NCI-H748 (cell line): ENCODE measurements around the gene TUT1.

Experiments used
- DNase-seq: peaks from one replicate; lab custom pipeline; 2025; ENCODE audit not compliant: unreplicated experiment; lab: John Stamatoyannopoulos, UW

The TUT1 gene

DNA sequence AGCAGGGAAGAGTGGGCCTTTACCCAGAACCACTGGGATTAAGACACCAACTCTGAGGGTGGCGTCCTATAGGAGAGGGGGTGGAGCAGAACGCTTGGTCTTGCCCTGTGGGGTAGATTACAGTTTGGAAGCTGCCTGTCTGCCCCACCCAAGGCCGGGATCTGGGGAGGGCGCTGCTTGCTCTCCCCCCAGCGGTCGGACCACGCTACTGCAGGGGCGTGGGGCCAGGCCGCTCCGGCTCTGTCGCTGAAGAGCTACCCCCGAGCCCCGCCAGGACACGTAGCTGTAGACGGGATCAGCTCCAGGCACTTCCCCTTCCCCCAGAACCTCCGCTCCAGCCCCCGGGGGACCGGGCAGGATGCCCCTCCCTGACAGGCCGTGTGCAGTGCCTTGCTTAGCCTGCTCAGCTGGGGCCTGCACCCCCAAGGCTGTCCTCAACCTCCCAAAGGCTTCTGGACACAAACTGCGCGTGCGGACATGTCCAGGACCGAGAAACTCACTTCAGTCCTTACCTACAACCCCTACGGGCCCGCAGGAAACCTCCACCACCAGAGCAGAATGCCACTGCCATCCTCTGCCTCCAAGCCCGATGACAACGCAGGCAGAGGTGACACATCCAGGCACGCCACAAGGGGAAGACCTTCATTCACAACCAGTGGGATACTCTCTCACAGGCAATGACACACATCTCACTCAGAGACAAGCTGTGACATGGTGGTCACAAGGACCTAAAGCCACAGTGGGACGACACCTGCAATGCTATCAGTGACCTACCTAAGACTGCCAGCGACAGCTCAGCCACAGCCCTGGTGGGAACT, 48.4 kb downstream of the TUT1 start:
- DNase-seq: peak; percentile 69

GRCh38 chr11:62542111-62542745, 49.1 kb downstream of the TUT1 start:
- peak; percentile 50 for DNase-seq

DNA sequence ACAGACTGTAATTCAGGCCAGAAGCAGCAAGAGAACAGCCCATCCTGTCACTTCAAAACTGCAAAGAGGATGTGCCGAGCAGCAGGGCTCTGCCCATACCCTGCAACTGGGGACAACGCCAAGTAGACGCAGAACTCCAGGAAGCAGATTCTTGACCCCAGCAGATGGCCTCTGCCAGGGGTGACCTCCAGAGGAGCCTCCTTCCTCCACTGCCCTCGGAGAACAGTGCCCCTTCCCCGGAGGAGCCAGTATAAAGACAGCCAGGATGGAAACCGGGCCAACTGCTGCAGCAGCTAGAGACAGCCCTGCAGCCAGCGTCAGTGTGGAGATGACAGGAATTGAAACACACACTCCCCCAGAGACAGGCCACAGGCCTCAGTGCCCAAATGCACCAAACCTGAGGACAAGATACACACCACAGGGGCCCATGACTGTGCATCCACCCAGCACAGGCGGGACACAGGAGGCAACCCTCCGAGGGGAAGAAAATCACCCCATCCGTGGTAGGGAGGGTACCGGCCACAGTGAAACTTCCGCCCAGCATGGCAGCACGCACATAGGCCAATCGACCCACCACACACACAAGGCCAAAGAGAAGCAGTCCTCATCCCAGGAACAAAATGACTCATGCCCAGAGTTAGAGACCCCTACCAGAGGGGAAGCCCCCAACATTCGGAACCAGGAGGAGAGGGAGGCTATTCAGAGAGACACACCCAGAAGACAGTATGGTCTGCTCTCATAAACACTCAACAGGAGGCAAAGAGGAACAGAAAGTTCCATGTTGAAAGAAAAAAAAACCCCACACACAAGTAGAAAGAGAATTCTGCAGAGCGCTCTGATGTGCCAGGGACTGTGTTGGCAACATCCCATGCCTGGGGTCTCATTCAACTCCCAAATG, 50.3 kb downstream of the TUT1 start:
- no peak for DNase-seq

DNA sequence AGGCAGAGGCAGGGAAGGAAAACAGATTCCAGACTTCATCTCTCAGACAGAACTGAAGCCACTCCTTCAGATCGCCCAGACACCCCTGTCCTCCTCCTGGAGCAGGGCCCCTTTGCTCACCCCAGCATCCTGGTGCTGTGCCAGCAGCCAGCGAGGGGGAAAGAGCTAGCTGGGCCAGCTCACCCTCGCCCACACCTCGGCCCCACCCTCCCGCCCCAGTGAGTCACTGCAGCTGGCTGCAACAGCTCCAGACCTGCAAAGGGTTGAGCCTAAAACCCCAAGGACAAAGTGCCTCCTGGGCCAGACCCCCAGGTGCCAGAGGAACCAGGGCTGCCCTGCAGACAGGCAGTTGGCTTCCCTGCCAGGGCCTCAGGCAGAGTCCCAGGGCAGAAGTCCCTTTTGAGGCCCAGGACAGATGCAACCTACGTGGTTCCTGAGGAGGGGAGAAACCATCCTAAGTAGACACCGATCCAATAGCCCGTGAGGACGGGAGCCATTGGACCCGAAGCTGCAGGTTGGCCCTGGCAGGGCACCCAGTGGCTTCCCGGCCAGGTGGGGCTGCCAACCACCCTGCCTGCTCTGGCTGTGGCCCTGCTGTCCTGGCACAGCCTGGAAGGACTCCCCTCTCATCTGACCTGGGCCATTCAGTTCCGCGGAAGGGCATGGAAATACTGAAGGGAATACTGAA, 51.9 kb downstream of the TUT1 start:
- DNase-seq: peak; percentile 48

DNA sequence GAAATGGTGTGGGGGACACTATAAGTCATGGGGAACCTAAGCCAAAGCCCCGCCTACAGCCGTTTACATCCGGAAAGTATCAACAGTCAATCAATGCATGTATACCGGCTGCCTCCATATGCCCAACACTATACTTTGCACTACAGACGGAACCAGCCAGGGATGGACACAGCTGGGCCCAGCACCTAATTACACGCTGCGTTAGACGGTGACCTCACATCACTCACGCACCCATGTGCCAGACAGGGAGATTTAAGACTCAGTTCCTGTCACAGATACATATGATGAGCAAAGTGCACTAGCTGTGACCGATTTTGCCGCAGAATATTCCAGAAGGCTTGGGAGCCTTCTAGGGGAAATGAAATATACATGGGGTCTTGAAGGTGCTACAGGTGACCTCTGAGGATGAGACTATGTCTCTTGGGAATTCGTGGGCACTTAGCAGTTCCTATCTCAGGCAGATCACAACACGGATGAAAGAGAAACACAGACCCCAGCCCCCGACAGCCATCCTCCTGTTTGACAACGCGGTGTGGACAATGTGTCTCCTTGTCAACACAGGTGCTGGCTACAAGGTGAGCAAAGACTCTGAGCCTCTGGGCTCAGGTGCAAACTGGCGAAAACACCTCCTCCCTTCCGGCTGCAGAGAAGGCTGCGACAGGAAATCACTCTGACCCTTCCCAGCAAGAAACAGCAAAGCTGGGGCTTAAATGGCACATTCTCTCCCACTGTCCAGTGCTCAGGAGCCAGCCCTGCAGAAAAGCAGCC, 52.7 kb downstream of the TUT1 start:
- DNase-seq: peak; percentile 56

- DNase-seq: no peak
Measured at GRCh38 chr11:62536301-62536957, 54.9 kb downstream of the TUT1 start.

GRCh38 chr11:62535802-62536201, 55.5 kb downstream of the TUT1 start:
- DNase-seq: peak; percentile 39

DNA sequence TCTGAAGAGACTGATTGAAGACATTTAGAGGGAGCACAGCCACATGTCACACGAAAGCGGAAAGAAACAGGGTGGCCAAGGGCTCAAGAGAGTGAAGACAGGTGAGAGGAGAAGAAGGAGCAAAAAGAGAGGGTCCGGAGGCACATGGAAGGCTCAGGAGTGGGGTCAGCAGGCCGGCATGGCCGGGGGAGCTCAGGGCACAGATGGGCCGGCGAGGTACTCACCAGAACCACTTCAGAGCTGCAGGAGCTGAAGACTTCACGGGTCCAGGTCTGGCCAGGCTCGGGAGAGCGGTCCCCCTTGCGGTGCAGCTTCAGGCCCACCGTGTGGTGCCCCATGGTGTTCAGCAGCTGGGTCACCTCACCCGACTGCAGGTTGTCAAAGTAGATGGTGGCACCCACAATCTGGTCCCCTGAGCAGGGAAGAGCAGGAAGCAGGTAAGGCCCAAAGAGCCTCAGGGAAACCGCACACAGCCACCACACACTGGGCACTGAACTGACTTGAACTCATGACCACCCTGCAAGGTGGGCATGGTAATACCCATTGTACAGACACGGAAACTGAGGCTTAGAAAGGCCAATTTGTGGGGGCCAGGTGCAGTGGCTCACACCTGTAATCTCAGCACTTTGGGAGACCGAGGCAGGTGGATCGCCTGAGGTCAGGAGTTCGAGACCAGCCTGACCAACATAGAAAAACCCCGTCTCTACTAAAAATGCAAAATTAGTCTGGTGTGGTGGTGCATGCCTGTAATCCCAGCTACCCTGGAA, 56.4 kb downstream of the TUT1 start:
- DNase-seq: no peak

GRCh38 chr11:62532096-62532495, 59.2 kb downstream of the TUT1 start:
- no peak for DNase-seq
